GM13977 (cell line): ENCODE data around the gene HAUS2.
A peak's percentile ranks its signal among the peaks of the same experiment; 100 is the strongest.

Experiments
- DNase-seq: peaks from one replicate; pipeline ENCODE4 v3.0.0; 2012; ENCODE audit warnings: low spot score
- in situ Hi-C: fragments of 300-500 bp; cut with MboI; formaldehyde crosslinking; loops from one replicate; pipeline ENCODE4 v1.12.0; 2022; ENCODE audit warnings: low sequenced_read_pairs, low pct_unique_long_range_greater_than_20kb, mixed read lengths, inconsistent platforms; ENCODE audit not compliant: unreplicated experiment
- TF ChIP-seq, protein P1 (sequence below): IDR thresholded peaks from 2 replicates; pipeline ENCODE4 v1.5.1; 2012; ENCODE audit warnings: mild to moderate bottlenecking, control low read depth; ENCODE audit not compliant: insufficient read depth; ENCODE audit errors: extremely low read depth, missing control alignments

HAUS2 gene

GRCh38 chr15:42575188-42576039, 26.8 kb downstream of the HAUS2 start, which contains the start of gene STARD9:
TSS of gene STARD9 (plus strand) at chr15:42575606. CDS start at chr15:42575716, 110 bp downstream.
- TF ChIP-seq, protein P1, sequence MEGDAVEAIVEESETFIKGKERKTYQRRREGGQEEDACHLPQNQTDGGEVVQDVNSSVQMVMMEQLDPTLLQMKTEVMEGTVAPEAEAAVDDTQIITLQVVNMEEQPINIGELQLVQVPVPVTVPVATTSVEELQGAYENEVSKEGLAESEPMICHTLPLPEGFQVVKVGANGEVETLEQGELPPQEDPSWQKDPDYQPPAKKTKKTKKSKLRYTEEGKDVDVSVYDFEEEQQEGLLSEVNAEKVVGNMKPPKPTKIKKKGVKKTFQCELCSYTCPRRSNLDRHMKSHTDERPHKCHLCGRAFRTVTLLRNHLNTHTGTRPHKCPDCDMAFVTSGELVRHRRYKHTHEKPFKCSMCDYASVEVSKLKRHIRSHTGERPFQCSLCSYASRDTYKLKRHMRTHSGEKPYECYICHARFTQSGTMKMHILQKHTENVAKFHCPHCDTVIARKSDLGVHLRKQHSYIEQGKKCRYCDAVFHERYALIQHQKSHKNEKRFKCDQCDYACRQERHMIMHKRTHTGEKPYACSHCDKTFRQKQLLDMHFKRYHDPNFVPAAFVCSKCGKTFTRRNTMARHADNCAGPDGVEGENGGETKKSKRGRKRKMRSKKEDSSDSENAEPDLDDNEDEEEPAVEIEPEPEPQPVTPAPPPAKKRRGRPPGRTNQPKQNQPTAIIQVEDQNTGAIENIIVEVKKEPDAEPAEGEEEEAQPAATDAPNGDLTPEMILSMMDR, result no peak

GRCh38 chr15:42576040-42576594, 27.5 kb downstream of the HAUS2 start:
- in situ Hi-C loops, result no loop called here
- peak; percentile 18 for DNase-seq
- TF ChIP-seq, protein P1, result no peak

More at GRCh38 chr15:42575188-42576039, 26.8 kb downstream of the HAUS2 start, which contains the start of gene STARD9:
- peak; percentile 98 for DNase-seq
- in situ Hi-C loops, result no loop called here

GRCh38 chr15:42576776-42577175, 28.1 kb downstream of the HAUS2 start:
- in situ Hi-C loops, result no loop called here
- peak; percentile 43 for DNase-seq
- TF ChIP-seq, protein P1, result no peak

DNA sequence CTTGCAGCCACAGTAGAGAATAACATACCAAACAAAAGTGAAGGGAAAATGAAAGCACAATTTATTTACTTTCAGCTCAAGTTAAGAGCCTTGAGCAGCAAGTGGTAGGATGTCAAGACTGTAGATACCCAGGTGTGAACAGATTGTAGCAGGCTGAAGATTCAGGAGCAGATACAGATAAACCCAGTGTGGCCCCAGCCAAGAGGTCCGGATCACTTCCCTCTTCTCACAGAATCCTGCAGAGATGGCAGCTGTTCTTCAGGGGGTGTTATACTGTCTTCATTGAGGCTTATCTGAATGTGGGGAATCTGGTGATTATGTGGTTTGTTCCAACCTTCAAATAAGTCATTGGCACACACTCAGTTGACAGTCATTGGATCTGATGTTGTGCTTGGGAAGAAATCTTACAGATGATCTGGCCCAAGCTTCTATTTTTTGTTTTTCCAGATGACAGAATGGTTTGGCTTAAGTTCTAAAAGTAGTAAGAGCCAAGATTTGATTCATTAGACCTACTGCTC, 28.9 kb downstream of the HAUS2 start:
- TF ChIP-seq, protein P1, result no peak
- DNase-seq, result peak; percentile 36
- in situ Hi-C loops, result no loop called here

DNA sequence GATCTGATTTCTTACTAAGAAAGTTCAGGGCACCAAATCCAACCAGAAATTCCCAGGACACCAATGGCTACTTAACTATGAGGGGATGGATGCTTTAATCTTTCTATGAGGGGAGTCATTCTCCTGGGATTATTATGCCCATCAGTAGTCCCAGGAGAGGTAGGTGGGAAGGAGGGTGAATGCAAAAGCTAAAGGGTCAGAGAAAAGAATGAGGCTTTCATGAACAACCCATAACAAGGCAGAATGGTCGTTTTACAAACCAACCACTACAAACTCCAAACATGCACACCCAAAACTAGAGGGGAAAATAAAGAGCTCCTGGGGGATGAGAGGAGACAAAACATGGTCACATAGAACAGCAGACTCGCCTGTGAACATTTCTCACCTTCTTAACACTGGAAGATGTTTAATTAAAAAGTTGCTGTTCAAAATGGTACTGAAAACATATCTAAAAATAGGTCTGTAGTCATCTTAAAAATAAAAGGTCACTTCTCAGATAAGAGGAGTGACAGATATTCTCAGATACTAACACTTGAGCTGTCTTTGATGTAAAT, 30.4 kb downstream of the HAUS2 start:
- DNase-seq, result no peak
- in situ Hi-C loops, result no loop called here
- TF ChIP-seq, protein P1, result no peak

- in situ Hi-C loops, result no loop called here
- DNase-seq, result peak; percentile 72
- TF ChIP-seq, protein P1, result peak; percentile 16
Observed at GRCh38 chr15:42581272-42581730, 32.7 kb downstream of the HAUS2 start.
